Upper lobe of left lung (tissue), 4 donors: ENCODE measurements around the gene RNASE13.

Experiments used
- EP300 ChIP-seq, 4 donors: sonication (generic); formaldehyde crosslinking; IDR thresholded peaks; one replicate each; pipeline ENCODE4 v1.5.1; 2017; ENCODE audit warnings: antibody characterized with exemption in 4 of 4, control low read depth in 2 of 4
- POLR2A ChIP-seq, 4 donors: fragments of 450-650 bp; IDR thresholded peaks; one replicate each; pipeline ENCODE4 v1.5.1; 2016 to 2017; ENCODE audit warnings: antibody characterized with exemption in 4 of 4, mild to moderate bottlenecking in 2 of 4
- POLR2AphosphoS5 ChIP-seq, 2 donors: sonication (generic); formaldehyde crosslinking; IDR thresholded peaks; one replicate each; pipeline ENCODE4 v1.5.1; 2017; ENCODE audit warnings: antibody characterized with exemption in 2 of 2
- TF ChIP-seq, protein P1 (sequence below), 6 experiments: fragments of 450-650 bp in 4 of 6; fragments of 200-600 bp in 2 of 6; sonication (generic) in 2 of 6; IDR thresholded peaks; one replicate each; pipeline ENCODE4 v1.5.1; 2016 to 2019; ENCODE audit warnings: antibody characterized with exemption in 6 of 6

- TF ChIP-seq, protein P1, sequence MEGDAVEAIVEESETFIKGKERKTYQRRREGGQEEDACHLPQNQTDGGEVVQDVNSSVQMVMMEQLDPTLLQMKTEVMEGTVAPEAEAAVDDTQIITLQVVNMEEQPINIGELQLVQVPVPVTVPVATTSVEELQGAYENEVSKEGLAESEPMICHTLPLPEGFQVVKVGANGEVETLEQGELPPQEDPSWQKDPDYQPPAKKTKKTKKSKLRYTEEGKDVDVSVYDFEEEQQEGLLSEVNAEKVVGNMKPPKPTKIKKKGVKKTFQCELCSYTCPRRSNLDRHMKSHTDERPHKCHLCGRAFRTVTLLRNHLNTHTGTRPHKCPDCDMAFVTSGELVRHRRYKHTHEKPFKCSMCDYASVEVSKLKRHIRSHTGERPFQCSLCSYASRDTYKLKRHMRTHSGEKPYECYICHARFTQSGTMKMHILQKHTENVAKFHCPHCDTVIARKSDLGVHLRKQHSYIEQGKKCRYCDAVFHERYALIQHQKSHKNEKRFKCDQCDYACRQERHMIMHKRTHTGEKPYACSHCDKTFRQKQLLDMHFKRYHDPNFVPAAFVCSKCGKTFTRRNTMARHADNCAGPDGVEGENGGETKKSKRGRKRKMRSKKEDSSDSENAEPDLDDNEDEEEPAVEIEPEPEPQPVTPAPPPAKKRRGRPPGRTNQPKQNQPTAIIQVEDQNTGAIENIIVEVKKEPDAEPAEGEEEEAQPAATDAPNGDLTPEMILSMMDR (IDR thresholded peaks at IDR 0.05), result no peak
- TF ChIP-seq POLR2AphosphoS5 (IDR thresholded peaks at IDR 0.05), result no peak
- no peak for TF ChIP-seq POLR2A (IDR thresholded peaks at IDR 0.05)
- TF ChIP-seq EP300 (IDR thresholded peaks at IDR 0.05), result no peak
These were observed 33.4 kb downstream of the RNASE13 start for GRCh38 chr14:21001218-21001617.
